T47D (cell line): ENCODE measurements around the gene PVRIG.
A peak's percentile ranks its signal among the peaks of the same experiment; 100 is the strongest.
"Not testable (repeated sequence)": the region's sequence is repeated elsewhere in the genome, so short reads cannot be mapped to it uniquely, and the experiment has no call there.

Experiments used
- DNase-seq, 2 experiments: peaks; one replicate each; pipeline versions ENCODE4 v3.0.0 to v3.0.0-alpha.2; 2011 to 2012; ENCODE audit warnings: low read depth in 1 of 2, low spot score in 1 of 2
- JUND ChIP-seq: IDR thresholded peaks from 2 replicates; pipeline ENCODE4 v1.6.1; 2012; ENCODE audit warnings: low read depth
- in situ Hi-C: cut with HindIII; loops from 2 replicates; pipeline ENCODE4 v1.10.0; 2016; ENCODE audit warnings: low sequenced_read_pairs, low pct_unique_long_range_greater_than_20kb

Gene PVRIG

DNA sequence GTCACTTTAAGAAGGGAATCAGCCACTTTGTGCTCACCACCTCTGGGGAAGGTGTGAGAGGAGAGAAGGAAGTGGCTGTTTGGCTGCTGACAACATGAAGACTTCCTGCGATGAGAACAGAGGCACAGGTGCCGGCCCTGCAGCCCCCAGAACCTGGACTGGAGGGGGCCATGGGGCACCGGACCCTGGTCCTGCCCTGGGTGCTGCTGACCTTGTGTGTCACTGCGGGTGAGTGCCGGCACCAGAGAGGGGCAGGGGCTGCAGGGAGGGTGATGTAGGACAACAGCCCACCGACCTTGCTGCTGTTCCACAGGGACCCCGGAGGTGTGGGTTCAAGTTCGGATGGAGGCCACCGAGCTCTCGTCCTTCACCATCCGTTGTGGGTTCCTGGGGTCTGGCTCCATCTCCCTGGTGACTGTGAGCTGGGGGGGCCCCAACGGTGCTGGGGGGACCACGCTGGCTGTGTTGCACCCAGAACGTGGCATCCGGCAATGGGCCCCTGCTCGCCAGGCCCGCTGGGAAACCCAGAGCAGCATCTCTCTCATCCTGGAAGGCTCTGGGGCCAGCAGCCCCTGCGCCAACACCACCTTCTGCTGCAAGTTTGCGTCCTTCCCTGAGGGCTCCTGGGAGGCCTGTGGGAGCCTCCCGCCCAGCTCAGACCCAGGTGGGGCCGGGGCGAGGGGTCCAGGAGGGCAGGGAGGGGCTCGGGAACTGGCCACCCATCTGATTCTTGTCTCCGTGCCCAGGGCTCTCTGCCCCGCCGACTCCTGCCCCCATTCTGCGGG, at the start of gene PVRIG:
PVRIG (plus strand) TSS at position 149 of the 785 bp plus-strand sequence; CDS start at position 171, 22 bp downstream.
- DNase-seq, in situ Hi-C loops: not testable (repeated sequence)

DNA sequence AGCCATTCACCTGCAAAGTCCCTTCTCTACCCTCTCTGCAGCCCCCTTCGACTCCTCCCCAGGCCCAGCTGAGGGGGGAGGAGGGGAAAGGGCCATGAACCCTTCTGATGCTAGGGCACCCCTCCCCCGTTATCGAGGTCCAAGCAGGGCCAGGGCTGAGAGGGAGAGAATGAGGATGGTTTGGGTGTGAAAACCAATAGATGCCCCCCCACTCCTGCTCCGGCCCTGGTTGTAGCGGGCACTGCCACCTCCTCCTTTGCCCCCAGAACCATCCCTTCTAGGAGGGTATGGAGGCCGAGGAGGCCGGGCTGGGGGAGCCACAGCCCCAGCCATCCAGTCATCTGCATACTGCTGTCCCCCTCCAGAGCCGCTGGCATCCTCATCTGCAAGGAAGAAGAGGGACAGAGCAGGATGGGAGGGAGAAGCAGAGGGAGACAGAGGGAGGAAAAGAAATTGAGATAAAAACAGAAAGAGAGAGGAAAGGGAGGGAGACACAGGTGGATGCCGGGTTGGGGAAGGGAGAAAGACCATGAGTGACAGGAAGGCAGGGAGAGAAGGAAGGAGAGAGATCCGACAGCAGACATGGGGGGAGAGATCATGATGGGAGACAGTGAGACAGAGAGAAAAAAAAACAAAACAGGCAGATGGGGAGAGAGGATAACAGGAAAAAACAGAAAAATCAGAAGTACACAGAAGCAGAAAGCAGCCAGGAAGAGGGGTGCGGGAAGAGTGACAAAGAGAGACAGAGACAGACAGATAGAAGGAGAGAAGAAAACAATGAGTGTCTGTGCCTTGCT, 49.5 kb upstream of the PVRIG start:
- in situ Hi-C loops: no loop called here
- DNase-seq: no peak
- TF ChIP-seq JUND: no peak

DNA sequence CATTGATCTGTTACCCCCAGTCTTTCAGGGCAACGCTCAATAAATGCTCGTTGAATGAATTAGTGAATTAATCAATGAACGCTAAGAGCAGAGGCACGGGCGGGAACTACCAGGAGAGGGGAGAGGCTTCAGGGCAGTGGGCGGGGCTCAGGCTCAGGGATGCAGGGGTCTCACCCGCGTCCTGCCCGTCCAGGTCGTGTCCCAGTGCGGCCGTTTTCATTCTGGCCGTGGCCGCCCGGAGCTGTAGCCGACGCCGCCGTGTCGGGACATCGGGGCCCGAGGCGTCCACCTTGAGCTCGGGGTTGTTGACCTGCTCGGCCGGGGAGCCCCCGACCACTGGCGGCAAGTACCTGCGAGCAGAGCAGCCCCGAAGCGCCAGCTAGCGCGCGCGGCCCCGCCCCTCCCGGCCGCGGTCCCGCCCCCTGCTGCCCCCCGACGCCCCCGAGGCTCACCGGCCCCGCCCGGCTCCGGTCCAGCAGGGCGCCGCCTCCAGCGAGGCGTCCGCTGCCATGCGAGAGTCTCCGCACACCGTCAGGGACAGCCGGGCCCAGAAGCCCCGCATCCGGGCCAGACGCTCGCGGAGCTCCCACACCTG, 48.6 kb upstream of the PVRIG start:
- no peak for DNase-seq
- no peak for TF ChIP-seq JUND
- in situ Hi-C loops: no loop called here

GRCh38 chr7:100171840-100172239, 47.9 kb upstream of the PVRIG start:
- TF ChIP-seq JUND: no peak
- DNase-seq: no peak
- in situ Hi-C loops: no loop called here

GRCh38 chr7:100173806-100174495, 45.8 kb upstream of the PVRIG start:
- in situ Hi-C loops: no loop called here
- no peak for TF ChIP-seq JUND
- no peak for DNase-seq

DNA sequence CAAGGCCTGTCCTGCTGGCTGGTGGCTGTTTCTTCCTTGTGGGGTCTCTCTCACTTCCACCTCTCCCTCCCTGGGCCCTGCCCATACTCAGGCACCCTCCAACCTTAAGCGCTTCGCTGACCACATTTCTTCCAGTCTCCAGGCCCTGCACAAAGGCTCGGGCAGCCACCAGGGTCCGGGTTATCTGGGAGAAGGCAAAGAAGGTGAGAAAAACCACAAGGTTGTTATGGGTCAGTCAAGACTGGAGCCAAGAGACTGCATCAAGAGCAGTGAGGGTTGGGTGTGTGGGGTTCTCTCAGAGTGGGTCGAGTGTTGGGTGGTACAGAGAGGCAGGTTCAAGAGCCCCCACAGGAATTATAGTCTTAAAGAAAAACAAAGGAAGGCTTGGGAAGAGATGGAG, 45.2 kb upstream of the PVRIG start:
- in situ Hi-C loops: no loop called here
- no peak for TF ChIP-seq JUND
- no peak for DNase-seq

- no peak for TF ChIP-seq JUND
- DNase-seq: no peak
- in situ Hi-C loops: no loop called here
These were observed 44.3 kb upstream of the PVRIG start for GRCh38 chr7:100175296-100175935.

DNA sequence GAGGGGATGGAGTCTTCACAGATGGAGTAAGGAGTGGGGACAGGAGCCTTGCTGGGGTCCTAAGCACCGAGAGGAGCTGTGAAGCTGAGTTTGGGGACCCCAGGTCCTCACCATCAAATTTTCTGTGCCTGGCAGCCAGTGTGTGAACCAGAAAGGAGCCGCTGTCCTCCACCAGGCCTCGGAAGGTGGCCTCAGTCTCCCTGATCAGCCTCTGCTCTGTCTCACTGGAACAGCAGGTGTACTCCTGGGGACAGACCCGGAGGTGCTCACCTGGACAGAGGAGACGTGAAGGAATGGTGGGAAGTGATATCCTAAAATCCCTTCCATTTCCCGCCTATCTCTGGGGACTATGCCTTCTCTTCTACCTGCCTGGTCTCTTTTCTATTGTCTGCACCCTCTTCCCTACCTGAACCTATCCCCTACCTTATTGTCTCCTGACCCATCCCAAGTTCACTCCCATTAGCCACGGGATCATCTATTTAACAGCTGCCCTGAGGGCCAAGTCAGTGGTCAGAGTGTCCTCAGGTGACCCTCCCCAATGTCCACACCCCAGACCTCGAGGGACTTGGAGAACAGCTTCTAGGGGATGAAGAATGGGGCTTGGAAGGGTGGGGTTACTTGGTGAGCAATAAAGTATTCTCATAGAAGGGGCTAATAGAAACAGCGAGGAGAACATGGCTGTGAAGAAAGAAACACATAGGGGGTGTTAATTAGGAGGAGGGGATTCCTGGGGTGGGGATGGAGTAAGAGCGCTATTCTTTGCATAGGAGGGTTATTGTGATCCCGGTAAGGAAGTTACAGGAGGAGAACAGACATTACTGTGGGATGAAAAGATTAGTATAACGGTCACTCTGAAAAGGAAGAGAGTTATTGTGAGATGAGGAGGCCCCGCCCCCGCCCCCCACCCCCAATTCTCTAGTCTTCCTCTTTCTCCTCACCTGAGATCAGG, 43.4 kb upstream of the PVRIG start:
- no peak for TF ChIP-seq JUND
- no peak for DNase-seq
- in situ Hi-C loops: no loop called here

DNA sequence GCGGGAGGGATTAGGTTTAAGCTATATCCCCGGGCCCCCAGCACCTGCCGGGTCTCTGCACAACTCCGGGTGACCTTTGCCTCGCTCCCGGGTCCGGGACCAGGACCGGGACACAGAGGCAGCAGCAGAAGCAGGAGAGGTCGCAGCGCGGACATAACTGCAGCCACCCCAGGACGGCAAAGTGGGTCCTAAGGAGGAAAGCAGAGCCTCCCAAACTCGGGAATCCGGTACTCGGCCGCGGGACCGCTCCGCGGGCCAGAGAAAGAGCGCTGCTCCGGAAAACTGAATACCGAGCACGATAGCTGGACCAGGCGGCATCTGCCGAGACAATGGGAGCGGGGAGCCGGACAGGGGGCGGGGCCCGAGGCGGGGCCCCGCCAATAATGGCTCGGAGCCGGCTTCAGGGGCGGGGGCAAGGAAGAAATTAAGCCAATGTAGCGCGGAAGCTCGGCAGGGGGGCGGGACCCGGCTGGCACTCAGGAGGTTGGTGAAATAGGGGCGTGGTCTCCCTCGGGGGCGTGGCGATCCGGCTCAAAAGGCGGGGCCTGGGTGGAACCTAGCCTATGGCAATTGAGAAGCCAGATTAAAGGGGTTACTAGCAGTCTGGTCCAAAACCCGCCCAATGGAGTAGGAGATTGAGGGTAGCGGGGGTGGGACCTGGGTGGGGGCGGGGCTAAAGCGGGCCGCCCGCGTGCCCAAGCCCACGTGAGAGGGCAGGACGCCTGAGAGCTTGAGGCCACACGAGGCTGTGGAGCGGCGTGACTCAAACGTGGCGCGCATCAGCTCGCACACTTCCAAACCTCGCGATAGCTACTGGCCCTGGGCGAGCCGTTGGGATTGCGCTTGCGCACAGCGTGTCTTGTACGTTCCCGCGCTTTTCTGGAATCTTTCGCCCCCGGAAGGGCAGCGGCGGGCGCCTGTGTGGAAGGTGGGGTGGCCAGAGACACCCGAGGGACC, 42.4 kb upstream of the PVRIG start, which contains the start of the genes GPC2 and STAG3:
GPC2 (minus strand) TSS at position 337 of the 957 bp plus-strand sequence; CDS start at position 155, 182 bp downstream.
STAG3 (plus strand) TSS at position 874 of the 957 bp plus-strand sequence. CDS start 2,639 bp downstream, outside the sequence.
- no peak for TF ChIP-seq JUND
- DNase-seq: peak; percentile 81 to 95
- in situ Hi-C loops: no loop called here

- DNase-seq, in situ Hi-C loops: not testable (repeated sequence)
These were observed 39.7 kb upstream of the PVRIG start for GRCh38 chr7:100180084-100180483.

DNA sequence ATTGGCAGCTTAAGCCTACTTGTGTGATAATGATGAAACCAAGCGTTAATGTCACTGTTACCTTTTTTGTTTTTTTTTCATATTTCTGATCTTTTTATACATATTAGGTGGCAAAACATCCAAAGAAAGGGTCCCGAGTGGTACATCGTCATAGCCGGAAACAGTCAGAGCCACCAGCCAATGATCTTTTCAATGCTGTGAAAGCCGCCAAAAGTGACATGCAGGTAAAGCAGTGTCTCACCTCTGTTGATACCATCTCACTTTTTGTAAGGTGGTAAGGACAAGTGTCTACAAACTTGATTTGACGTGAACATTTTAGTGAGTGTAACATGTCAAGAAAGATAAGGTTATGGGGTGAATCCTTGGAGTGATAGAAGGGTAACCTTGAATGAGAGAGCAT, 37.1 kb upstream of the PVRIG start:
- in situ Hi-C loops, DNase-seq: not testable (repeated sequence)

DNA sequence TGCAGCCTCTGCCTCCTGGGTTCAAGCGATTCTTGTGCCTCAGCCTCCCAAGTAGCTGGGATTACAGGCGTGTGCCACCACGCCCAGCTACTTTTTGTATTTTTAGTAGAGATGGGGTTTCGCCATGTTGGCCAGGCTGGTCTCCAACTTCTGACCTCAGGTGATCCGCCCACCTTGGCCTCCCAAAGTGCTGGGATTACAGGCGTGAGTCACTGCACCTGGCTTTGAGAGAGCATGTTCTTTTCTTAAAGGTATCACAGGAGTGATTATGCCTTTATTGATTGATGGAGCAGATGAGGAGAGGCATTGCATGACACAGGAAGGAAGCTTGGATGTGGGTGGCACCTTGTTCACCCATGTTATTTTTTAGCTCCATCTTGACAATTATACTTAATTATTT, 36.7 kb upstream of the PVRIG start:
- in situ Hi-C loops, DNase-seq: not testable (repeated sequence)
